GM19023 (cell line): ENCODE results near the gene TOR1AIP1.
A peak's percentile ranks its signal among the peaks of the same experiment; 100 is the strongest.

Experiments used
- ATAC-seq: cut with Tn5 transposase; IDR thresholded peaks from one replicate; pipeline ENCODE4 v1.9.1; 2021; ENCODE audit warnings: mild to moderate bottlenecking, moderate library complexity; ENCODE audit not compliant: unreplicated experiment

The TOR1AIP1 gene

GRCh38 chr1:179881642-179882252, 338 bp upstream of the TOR1AIP1 start:
- no peak for ATAC-seq

- no peak for ATAC-seq
Measured at GRCh38 chr1:179883040-179883744, 1.1 kb downstream of the TOR1AIP1 start.

GRCh38 chr1:179883745-179884138, 1.7 kb downstream of the TOR1AIP1 start:
- no peak for ATAC-seq

- ATAC-seq = no peak
Measured at GRCh38 chr1:179888071-179888470, 6.0 kb downstream of the TOR1AIP1 start.

GRCh38 chr1:179889589-179889988, 7.5 kb downstream of the TOR1AIP1 start:
- ATAC-seq = no peak

GRCh38 chr1:179910934-179911333, 28.8 kb downstream of the TOR1AIP1 start:
- no peak for ATAC-seq

- ATAC-seq = no peak
Measured at GRCh38 chr1:179911812-179912211, 29.7 kb downstream of the TOR1AIP1 start.

GRCh38 chr1:179917601-179918429, 35.7 kb downstream of the TOR1AIP1 start:
- ATAC-seq = no peak

GRCh38 chr1:179921472-179921871, 39.4 kb downstream of the TOR1AIP1 start:
- ATAC-seq = no peak

GRCh38 chr1:179921981-179922872, 40.1 kb downstream of the TOR1AIP1 start:
- ATAC-seq = no peak

- ATAC-seq = no peak
Measured at GRCh38 chr1:179923029-179923428, 40.9 kb downstream of the TOR1AIP1 start.

GRCh38 chr1:179924268-179924667, 42.2 kb downstream of the TOR1AIP1 start:
- peak; percentile 71 for ATAC-seq

- no peak for ATAC-seq
Measured at GRCh38 chr1:179925302-179925701, 43.2 kb downstream of the TOR1AIP1 start.

- ATAC-seq = no peak
Measured at GRCh38 chr1:179925922-179926849, 44.1 kb downstream of the TOR1AIP1 start.

GRCh38 chr1:179926850-179927205, 44.7 kb downstream of the TOR1AIP1 start:
- ATAC-seq = no peak

GRCh38 chr1:179929955-179930798, 48.1 kb downstream of the TOR1AIP1 start:
- ATAC-seq = no peak

- ATAC-seq = no peak
Measured at GRCh38 chr1:179930867-179931266, 48.8 kb downstream of the TOR1AIP1 start.

GRCh38 chr1:179933219-179933618, 51.1 kb downstream of the TOR1AIP1 start:
- no peak for ATAC-seq
